Stimulated activated CD8-positive, alpha-beta memory T cell treated with anti-CD3 and anti-CD28 coated beads, Interleukin-15, amount 100 ng/mL, for 1 hour (primary cell): ENCODE data around the gene BUD23.
A peak's percentile ranks its signal among the peaks of the same experiment; 100 is the strongest.
"Not testable (repeated sequence)": the region's sequence is repeated elsewhere in the genome, so short reads cannot be mapped to it uniquely, and the experiment has no call there.

ENCODE experiments used
- DNase-seq: peaks from one replicate; pipeline ENCODE4 v3.0.0-alpha.2; 2020; ENCODE audit warnings: low read depth

Gene BUD23

GRCh38 chr7:73719806-73720169, 36.4 kb downstream of the BUD23 start:
- DNase-seq: no peak

GRCh38 chr7:73720443-73720842, 37.0 kb downstream of the BUD23 start:
- DNase-seq: not testable (repeated sequence)

GRCh38 chr7:73721377-73721817, 38.0 kb downstream of the BUD23 start:
- DNase-seq: no peak

GRCh38 chr7:73722182-73722581, 38.8 kb downstream of the BUD23 start:
- DNase-seq: not testable (repeated sequence)

- no peak for DNase-seq
Observed at GRCh38 chr7:73722785-73723184, 39.4 kb downstream of the BUD23 start.

- DNase-seq: no peak
Observed at GRCh38 chr7:73723813-73724212, 40.4 kb downstream of the BUD23 start.

DNA sequence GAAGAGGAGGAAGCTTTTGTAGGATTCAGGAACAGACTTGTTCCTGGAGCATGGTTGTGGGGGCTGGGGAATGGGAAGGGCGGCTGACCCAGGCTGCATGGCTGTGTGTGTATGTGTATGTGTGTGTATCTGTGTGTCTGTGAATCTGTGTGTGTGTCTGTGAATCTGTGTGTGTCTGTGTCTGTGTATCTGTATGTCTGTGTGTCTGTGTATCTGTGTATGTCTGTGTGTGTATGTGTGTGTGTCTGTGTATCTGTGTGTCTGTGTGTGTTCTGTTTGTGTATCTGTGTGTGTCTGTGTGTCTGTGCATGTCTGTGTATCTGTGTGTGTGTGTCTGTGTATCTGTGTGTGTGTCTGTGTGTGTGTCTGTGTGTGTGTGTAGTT, 42.7 kb downstream of the BUD23 start:
- DNase-seq: no peak

DNA sequence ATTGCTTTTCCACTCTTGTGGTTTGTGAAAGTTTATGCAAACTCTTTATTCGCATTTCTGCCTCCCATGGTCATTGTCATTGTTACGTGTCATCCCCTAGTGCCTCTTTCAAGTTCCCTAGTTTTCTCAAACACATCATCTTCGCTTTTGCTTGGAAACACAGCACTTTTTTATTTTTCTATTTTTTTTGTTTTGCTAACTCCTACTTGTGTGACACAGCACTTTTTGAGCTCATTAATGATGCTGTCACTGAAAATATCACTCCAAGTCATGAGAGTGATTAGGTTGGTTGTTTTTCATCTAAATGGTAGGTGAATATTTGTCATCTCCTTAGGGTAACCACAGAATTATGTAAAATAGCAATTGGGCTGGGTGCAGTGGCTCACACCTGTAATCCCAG, 44.6 kb downstream of the BUD23 start:
- DNase-seq: no peak

- DNase-seq: no peak
Observed at GRCh38 chr7:73728551-73728950, 45.2 kb downstream of the BUD23 start.

DNA sequence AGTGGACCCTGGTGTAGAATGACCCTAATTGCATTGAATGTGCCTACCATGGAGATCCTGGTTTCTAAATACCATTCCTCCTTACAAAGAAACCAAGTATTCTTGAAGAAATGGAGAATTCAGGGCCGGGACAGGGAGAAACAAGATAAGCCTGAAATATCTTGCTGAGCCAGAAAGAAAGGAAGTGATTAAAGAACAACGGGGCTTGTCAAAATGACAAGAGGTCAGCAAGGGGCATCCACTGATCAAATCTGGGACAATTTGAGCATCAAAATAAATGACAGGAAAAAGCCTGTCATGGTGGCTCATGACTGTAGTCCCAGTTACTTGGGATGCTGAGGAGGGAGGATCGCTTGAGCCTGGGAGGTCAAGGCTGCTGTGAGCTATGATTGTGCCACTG, 47.1 kb downstream of the BUD23 start:
- DNase-seq: no peak

DNA sequence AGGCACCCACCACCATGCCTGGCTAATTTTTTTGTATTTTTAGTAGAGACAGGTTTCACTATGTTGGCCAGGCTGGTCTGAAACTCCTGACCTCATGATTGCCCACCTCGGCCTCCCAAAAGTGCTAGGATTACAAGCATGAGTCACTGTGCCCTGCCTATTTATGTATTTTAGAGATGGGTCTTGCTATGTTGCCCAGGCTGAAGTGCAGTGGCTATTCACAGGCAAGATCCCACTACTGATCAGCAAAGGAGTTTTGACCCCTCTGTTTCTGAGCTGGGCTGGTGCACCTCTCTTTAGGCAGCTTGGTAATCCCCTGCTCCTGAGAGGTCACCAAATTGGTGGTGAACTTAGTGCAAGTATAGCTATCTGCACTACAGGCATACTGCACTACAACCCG, 49.0 kb downstream of the BUD23 start:
- DNase-seq: no peak

- DNase-seq: peak; percentile 74
Observed at GRCh38 chr7:73734619-73735527, 51.5 kb downstream of the BUD23 start.

DNA sequence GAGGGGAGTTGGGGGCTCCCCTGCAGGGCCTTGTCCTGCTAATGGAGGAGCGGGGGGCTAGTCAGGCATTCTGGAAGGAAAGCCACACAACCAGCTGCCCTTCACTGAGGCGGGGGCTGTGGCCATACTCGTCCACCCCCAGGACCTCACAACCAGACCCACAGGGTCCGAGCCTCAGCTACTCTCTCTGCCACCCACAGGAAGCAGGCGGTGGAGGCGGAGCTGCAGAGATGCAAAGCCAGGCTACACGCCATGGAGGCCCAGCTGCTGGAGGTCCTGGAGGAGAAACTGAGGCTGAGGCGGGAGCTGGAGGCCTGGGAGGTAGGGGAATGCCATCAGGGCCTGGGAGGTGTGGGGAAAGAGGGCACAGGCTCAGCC, 52.1 kb downstream of the BUD23 start:
- no peak for DNase-seq

DNA sequence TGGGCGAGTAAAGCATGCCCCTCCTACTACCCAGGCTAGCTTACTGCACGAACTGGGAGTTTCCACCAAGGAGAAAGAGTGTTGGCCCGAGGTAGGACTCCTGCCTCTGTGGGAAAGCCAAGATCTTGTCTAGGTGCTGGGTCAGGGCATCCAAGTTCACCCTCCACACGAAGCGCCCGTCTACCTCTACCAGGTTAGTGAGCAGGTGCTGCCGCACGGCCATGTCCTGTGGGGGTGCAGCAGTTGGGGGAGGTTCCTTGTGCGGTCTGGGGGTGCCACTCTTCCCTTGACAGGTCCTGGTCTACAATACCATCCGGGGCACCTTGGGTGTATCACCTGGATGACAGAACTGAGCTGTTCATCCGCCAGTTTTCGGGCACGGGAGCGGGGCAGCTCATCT, 53.5 kb downstream of the BUD23 start:
- DNase-seq: no peak

GRCh38 chr7:73737491-73738219, 54.3 kb downstream of the BUD23 start:
- no peak for DNase-seq

DNA sequence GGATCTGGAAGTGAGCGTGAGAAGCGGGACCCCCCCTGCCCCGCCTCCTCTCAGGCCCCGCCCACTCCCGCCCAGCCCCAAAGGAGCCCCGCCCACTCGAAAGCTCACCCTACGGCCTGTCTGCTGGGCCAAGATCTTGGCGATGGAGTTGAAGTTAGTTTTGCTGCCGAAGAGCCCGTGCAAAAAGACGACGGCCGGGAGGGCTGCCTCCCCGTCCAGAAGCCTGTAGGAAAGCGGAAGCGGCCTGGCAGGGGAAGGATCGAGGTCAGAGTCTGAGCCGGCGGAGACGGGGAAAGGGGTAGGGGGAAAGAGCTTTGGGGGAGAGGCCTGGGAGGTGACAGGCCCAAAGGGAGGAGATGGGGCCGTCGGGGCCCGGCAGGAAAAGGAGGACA, 54.8 kb downstream of the BUD23 start:
- peak; percentile 39 for DNase-seq

GRCh38 chr7:73738612-73739386, 55.4 kb downstream of the BUD23 start, which contains the start of gene ABHD11:
Gene ABHD11, minus strand, starts transcription at chr7:73738802. Its CDS starts 32 bp downstream, at chr7:73738770.
- peak; percentile 100 for DNase-seq

GRCh38 chr7:73739387-73739767, 56.0 kb downstream of the BUD23 start:
- no peak for DNase-seq

DNA sequence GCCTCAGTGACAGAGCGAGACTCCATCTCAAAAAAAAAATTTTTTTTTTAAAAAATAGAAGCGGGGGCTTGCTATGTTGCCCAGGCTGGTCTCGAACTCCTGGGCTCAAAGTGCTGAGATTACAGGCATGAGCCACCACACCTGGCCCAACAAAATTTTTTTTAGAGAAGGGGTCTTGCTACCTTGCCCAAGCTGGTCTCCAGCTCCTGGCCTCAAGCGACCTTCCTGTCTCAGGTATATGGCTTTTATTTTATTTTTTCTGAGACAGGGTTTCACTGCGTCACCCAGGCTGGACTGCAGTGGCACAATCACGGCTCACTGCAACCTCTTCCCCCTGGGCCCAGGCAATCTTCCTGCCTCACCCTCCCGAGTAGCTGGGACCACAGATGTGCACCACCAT, 56.8 kb downstream of the BUD23 start:
- DNase-seq: no peak

DNA sequence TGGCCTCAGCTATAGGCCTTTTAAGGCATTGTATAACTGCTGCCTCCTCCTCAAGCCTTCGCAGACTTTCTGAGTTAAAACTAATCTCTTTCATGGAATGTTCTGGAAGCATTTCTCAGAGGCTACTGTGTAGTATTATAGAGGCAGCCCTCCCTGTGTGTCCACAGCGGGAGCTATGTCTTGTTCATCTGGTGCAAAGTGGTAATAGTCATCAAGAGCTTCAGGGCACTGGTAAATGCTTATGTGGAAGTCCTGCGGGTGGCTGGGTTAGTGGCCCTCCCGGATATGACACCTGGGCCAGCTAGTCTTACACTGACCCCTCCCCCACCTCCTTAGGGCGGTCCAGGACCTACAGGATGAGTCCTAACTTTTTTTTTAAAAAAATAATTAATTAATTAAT, 57.4 kb downstream of the BUD23 start:
- no peak for DNase-seq

DNA sequence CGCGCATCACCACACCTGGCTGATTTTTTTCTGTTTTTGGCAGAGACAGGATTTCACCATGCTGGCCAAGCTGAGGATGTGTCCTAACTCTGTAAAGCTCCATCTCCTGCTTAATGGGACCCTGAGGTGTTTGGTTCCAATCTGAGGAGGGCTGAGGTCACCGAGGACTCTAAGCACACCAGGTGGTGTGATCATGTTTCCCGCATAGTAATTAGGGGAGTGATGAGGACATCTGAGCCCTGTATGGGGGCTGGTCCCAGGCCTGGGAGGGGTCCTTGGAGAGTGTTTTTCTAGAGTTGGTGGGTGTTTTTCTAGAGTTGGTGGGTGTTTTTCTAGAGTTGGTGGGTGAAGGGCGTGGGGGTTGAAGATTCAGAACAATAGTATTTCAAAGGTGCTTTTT, 58.2 kb downstream of the BUD23 start:
- DNase-seq: no peak

- no peak for DNase-seq
Observed at GRCh38 chr7:73742338-73742752, 58.9 kb downstream of the BUD23 start.
